OCI-LY1 (cell line): ENCODE results near the gene MCC.

Experiments
- H2AFZ ChIP-seq: fragments of 200-600 bp; sonication (generic), shearing (Covaris generic); 2 replicates; pipeline ENCODE4 v1.6.0; 2014; ENCODE audit warnings: antibody characterized with exemption, mild to moderate bottlenecking, low read length
- H3F3A ChIP-seq: fragments of 200-600 bp; sonication (generic), shearing (Covaris generic); 2 replicates; pipeline ENCODE4 v1.6.0; 2014; ENCODE audit warnings: mild to moderate bottlenecking, antibody characterized with exemption, low read length, moderate library complexity; ENCODE audit not compliant: insufficient read depth
- H3K27ac ChIP-seq: fragments of 200-600 bp; sonication (generic); 2 replicates; pipeline ENCODE4 v1.5.1; 2014; ENCODE audit warnings: low read length, mixed run types, mild to moderate bottlenecking, low read depth; ENCODE audit not compliant: poor library complexity, severe bottlenecking
- H3K27me3 ChIP-seq: fragments of 200-600 bp; sonication (generic); 2 replicates; pipeline ENCODE4 v1.6.0; 2014; ENCODE audit warnings: antibody characterized with exemption, mild to moderate bottlenecking, low read length, moderate library complexity; ENCODE audit not compliant: insufficient read depth
- H3K36me3 ChIP-seq: fragments of 200-600 bp; sonication (generic); 2 replicates; pipeline ENCODE4 v1.6.1; 2014; ENCODE audit warnings: mild to moderate bottlenecking, antibody characterized with exemption, low read length, moderate library complexity, mixed read lengths; ENCODE audit not compliant: insufficient read depth
- H3K4me1 ChIP-seq: fragments of 200-600 bp; sonication (generic); 2 replicates; pipeline ENCODE4 v1.5.1; 2014; ENCODE audit warnings: mild to moderate bottlenecking, low read length, moderate library complexity; ENCODE audit not compliant: insufficient read depth, severe bottlenecking
- H3K4me2 ChIP-seq: fragments of 200-600 bp; sonication (generic), shearing (Covaris generic); 2 replicates; pipeline ENCODE4 v1.6.1; 2014; ENCODE audit warnings: low read length
- H3K4me3 ChIP-seq: fragments of 200-600 bp; sonication (generic); 2 replicates; pipeline ENCODE4 v1.5.1; 2014; ENCODE audit warnings: low read length, low read depth, mild to moderate bottlenecking, mixed read lengths; ENCODE audit not compliant: poor library complexity, severe bottlenecking
- H3K79me2 ChIP-seq: fragments of 200-600 bp; shearing (Covaris generic); 2 replicates; pipeline ENCODE4 v1.6.1; 2016; ENCODE audit warnings: mixed run types, low read length, mixed read lengths; ENCODE audit not compliant: insufficient read depth
- H3K9ac ChIP-seq: fragments of 200-600 bp; sonication (generic), shearing (Covaris generic); 2 replicates; pipeline ENCODE4 v1.6.1; 2014; ENCODE audit warnings: mild to moderate bottlenecking, low read length, mixed read lengths
- H3K9me2 ChIP-seq: fragments of 200-600 bp; sonication (generic), shearing (Covaris generic); 2 replicates; pipeline ENCODE4 v1.6.1; 2014; ENCODE audit warnings: low read depth, mild to moderate bottlenecking, low read length, mixed read lengths
- H3K9me3 ChIP-seq: fragments of 200-600 bp; shearing (Covaris generic); 2 replicates; pipeline ENCODE4 v1.6.1; 2014; ENCODE audit warnings: low read length, mixed read lengths
- H4K20me1 ChIP-seq: fragments of 200-600 bp; sonication (generic), shearing (Covaris generic); 2 replicates; pipeline ENCODE4 v1.6.0; 2016; ENCODE audit warnings: mild to moderate bottlenecking, low read length; ENCODE audit not compliant: insufficient read depth
- EZH2 ChIP-seq: fragments of 200-600 bp; sonication (generic), shearing (Covaris generic); IDR thresholded peaks from 2 replicates; pipeline ENCODE4 v1.8.0; 2017; ENCODE audit warnings: borderline replicate concordance, mixed run types, mild to moderate bottlenecking, antibody characterized with exemption, low read length, moderate library complexity, mixed read lengths
- TF ChIP-seq, protein P1 (sequence below): fragments of 200-600 bp; sonication (generic), shearing (Covaris generic); IDR thresholded peaks from 2 replicates; pipeline ENCODE4 v1.5.1; 2017; ENCODE audit warnings: mild to moderate bottlenecking, antibody characterized with exemption, low read length, moderate library complexity, mixed read lengths

Gene MCC

DNA sequence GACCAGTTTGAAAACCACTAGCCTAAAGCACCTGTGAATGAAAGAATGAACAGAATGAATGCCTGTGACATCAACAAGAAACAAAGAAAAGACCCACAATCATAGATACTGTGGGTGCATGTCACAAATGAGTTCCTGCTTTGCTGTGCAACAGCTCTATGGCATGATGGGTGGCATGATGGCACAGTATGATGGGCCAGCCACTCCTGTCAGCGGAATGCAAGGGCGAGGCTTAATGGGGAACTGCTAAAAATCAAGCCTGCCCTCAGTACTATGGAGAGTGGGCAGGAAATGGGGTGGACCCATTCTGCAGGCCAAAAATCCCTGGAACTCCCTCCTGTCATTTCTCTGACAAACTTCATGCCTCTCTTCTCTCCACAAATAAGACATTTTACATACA is 422.6 kb downstream of the MCC start:
- no peaks in the 10 kb centered on the region for H3K4me1 ChIP-seq
- H4K20me1 ChIP-seq = no peaks in the 10 kb centered on the region
- H2AFZ ChIP-seq = no peak overlapping the region
- no peaks in the 10 kb centered on the region for H3F3A ChIP-seq
- no peak overlapping the region for H3K27ac ChIP-seq
- H3K79me2 ChIP-seq = no peaks in the 10 kb centered on the region
- H3K9me3 ChIP-seq = no peaks in the 10 kb centered on the region
- H3K4me3 ChIP-seq = no peak overlapping the region
- H3K36me3 ChIP-seq = no peaks in the 10 kb centered on the region
- H3K27me3 ChIP-seq = no peaks in the 10 kb centered on the region
- TF ChIP-seq, protein P1, sequence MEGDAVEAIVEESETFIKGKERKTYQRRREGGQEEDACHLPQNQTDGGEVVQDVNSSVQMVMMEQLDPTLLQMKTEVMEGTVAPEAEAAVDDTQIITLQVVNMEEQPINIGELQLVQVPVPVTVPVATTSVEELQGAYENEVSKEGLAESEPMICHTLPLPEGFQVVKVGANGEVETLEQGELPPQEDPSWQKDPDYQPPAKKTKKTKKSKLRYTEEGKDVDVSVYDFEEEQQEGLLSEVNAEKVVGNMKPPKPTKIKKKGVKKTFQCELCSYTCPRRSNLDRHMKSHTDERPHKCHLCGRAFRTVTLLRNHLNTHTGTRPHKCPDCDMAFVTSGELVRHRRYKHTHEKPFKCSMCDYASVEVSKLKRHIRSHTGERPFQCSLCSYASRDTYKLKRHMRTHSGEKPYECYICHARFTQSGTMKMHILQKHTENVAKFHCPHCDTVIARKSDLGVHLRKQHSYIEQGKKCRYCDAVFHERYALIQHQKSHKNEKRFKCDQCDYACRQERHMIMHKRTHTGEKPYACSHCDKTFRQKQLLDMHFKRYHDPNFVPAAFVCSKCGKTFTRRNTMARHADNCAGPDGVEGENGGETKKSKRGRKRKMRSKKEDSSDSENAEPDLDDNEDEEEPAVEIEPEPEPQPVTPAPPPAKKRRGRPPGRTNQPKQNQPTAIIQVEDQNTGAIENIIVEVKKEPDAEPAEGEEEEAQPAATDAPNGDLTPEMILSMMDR = no peak
- no peak for TF ChIP-seq EZH2
- no peaks in the 10 kb centered on the region for H3K9me2 ChIP-seq
- no peak overlapping the region for H3K9ac ChIP-seq
- no peak overlapping the region for H3K4me2 ChIP-seq

DNA sequence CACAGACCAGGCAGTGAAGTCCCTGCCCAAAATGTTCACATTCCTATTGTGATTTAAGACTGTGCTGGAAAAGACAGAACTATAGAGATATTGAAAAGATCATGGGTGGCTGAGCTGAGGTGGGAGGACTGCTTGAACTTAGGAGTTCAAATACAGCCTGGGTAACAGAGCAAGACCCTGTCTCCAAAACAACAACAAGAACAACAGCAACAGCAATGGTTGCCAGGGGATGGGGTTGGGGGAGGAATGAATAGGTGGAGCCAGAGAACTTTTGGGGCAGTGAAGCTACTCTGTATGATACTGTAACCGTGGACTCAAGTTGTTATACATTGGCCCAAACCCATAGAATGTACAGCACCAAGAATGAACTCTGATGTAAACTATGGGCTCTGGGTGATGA is 423.4 kb downstream of the MCC start:
- Histone ChIP-seq H3F3A (no peaks in the 10 kb centered on the region), H3K4me3 (no peak overlapping the region), H3K36me3 (no peaks in the 10 kb centered on the region), H3K27me3 (no peaks in the 10 kb centered on the region), H3K9me2 (no peaks in the 10 kb centered on the region), H4K20me1 (no peaks in the 10 kb centered on the region), H3K27ac (no peak overlapping the region), H3K79me2 (no peaks in the 10 kb centered on the region), H2AFZ (no peak overlapping the region), H3K4me2 (no peak overlapping the region), H3K9me3 (no peaks in the 10 kb centered on the region), H3K4me1 (no peaks in the 10 kb centered on the region), H3K9ac (no peak overlapping the region)
- TF ChIP-seq, protein P1 = no peak
- no peak for TF ChIP-seq EZH2

DNA sequence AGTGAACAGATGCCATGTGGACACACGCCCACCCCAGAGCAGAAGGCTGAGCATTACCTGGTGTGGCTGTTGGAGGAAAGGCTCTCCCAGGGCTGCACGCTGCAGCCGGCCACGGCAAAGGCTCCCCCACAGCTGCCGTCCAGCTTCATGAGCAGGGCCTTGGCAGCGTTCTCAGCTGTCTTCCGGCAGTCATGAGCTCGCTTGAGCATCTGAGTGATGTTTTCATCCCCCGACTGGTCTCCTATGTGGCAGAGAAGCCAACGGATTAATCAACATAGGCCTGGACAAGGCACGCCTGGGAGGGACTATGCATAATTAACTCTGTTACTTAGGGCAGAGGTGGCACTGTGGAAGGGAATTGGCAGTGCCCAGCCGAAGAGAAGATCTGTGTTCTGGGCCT is 424.3 kb downstream of the MCC start:
- no peaks in the 10 kb centered on the region for H3K9me2 ChIP-seq
- no peaks in the 10 kb centered on the region for H4K20me1 ChIP-seq
- no peak overlapping the region for H2AFZ ChIP-seq
- no peaks in the 10 kb centered on the region for H3K27me3 ChIP-seq
- H3K27ac ChIP-seq = no peak overlapping the region
- TF ChIP-seq, protein P1 = no peak
- no peak for TF ChIP-seq EZH2
- no peak overlapping the region for H3K4me3 ChIP-seq
- H3K9ac ChIP-seq = no peak overlapping the region
- no peaks in the 10 kb centered on the region for H3K9me3 ChIP-seq
- no peaks in the 10 kb centered on the region for H3F3A ChIP-seq
- H3K36me3 ChIP-seq = no peaks in the 10 kb centered on the region
- no peaks in the 10 kb centered on the region for H3K4me1 ChIP-seq
- no peaks in the 10 kb centered on the region for H3K79me2 ChIP-seq
- no peak overlapping the region for H3K4me2 ChIP-seq
